ENCODE data around the gene SYNDIG1L.

DNA sequence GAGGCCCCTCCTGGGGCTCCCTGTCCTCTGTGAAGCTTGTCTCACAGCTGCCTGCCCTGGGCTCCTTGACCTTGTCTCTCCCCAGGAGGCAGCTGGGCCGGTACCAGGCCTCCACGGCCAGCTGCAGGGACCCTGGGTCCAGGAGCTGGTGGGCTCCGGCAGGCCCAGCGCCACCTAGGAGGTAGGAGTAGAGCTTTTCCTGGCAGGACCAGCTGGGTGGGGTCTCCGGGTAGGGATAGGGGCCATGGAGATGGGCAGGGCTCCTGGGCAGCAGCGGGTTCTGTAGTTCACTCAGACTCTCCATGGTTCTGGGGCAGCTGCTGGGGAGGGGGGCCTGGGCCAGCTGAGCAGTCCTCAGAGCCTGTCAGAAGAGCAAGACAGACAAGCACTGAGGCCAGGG lies 16.6 kb downstream of the SYNDIG1L start:
- TF ChIP-seq, protein P1, sequence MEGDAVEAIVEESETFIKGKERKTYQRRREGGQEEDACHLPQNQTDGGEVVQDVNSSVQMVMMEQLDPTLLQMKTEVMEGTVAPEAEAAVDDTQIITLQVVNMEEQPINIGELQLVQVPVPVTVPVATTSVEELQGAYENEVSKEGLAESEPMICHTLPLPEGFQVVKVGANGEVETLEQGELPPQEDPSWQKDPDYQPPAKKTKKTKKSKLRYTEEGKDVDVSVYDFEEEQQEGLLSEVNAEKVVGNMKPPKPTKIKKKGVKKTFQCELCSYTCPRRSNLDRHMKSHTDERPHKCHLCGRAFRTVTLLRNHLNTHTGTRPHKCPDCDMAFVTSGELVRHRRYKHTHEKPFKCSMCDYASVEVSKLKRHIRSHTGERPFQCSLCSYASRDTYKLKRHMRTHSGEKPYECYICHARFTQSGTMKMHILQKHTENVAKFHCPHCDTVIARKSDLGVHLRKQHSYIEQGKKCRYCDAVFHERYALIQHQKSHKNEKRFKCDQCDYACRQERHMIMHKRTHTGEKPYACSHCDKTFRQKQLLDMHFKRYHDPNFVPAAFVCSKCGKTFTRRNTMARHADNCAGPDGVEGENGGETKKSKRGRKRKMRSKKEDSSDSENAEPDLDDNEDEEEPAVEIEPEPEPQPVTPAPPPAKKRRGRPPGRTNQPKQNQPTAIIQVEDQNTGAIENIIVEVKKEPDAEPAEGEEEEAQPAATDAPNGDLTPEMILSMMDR (IDR thresholded peaks at IDR 0.05; ENCODE audit: low read depth, low read length, missing input control) = no peak
- TF ChIP-seq, protein P2, sequence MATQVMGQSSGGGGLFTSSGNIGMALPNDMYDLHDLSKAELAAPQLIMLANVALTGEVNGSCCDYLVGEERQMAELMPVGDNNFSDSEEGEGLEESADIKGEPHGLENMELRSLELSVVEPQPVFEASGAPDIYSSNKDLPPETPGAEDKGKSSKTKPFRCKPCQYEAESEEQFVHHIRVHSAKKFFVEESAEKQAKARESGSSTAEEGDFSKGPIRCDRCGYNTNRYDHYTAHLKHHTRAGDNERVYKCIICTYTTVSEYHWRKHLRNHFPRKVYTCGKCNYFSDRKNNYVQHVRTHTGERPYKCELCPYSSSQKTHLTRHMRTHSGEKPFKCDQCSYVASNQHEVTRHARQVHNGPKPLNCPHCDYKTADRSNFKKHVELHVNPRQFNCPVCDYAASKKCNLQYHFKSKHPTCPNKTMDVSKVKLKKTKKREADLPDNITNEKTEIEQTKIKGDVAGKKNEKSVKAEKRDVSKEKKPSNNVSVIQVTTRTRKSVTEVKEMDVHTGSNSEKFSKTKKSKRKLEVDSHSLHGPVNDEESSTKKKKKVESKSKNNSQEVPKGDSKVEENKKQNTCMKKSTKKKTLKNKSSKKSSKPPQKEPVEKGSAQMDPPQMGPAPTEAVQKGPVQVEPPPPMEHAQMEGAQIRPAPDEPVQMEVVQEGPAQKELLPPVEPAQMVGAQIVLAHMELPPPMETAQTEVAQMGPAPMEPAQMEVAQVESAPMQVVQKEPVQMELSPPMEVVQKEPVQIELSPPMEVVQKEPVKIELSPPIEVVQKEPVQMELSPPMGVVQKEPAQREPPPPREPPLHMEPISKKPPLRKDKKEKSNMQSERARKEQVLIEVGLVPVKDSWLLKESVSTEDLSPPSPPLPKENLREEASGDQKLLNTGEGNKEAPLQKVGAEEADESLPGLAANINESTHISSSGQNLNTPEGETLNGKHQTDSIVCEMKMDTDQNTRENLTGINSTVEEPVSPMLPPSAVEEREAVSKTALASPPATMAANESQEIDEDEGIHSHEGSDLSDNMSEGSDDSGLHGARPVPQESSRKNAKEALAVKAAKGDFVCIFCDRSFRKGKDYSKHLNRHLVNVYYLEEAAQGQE (IDR thresholded peaks at IDR 0.05) = no peak
- no peak for TF ChIP-seq HNF4A (conservative IDR thresholded peaks at IDR 0.05)
- no peak for TF ChIP-seq JUND (IDR thresholded peaks at IDR 0.05)
- no peak for TF ChIP-seq GABPA (IDR thresholded peaks at IDR 0.05 in 1 of 2, conservative IDR thresholded peaks at IDR 0.05 in 1 of 2)
